ENCODE measurements around the gene MYT1.

Gene MYT1

GRCh38 chr20:64196309-64196708, 32.1 kb downstream of the MYT1 start:
- DNase-seq = no peak

- peak; percentile 69 for DNase-seq
These were observed 32.6 kb downstream of the MYT1 start for GRCh38 chr20:64196847-64197306.

GRCh38 chr20:64198347-64198746, 34.1 kb downstream of the MYT1 start:
- no peak for DNase-seq

GRCh38 chr20:64199395-64199794, 35.1 kb downstream of the MYT1 start:
- DNase-seq = no peak

- no peak for DNase-seq
These were observed 36.5 kb downstream of the MYT1 start for GRCh38 chr20:64200740-64201139.

- DNase-seq = no peak
These were observed 37.4 kb downstream of the MYT1 start for GRCh38 chr20:64201653-64202052.

- peak; percentile 66 for DNase-seq
These were observed 39.0 kb downstream of the MYT1 start for GRCh38 chr20:64203037-64203777.

- DNase-seq = no peak
These were observed 41.4 kb downstream of the MYT1 start for GRCh38 chr20:64205611-64206026.

- no peak for DNase-seq
These were observed 42.4 kb downstream of the MYT1 start for GRCh38 chr20:64206614-64207013.

GRCh38 chr20:64207641-64208590, 43.7 kb downstream of the MYT1 start:
- DNase-seq = no peak

GRCh38 chr20:64209148-64209547, 44.9 kb downstream of the MYT1 start:
- no peak for DNase-seq

- no peak for DNase-seq
These were observed 46.6 kb downstream of the MYT1 start for GRCh38 chr20:64210656-64211369.

GRCh38 chr20:64211874-64212658, 47.8 kb downstream of the MYT1 start:
- no peak for DNase-seq

GRCh38 chr20:64212755-64213154, 48.5 kb downstream of the MYT1 start:
- DNase-seq = no peak

- no peak for DNase-seq
These were observed 49.9 kb downstream of the MYT1 start for GRCh38 chr20:64214113-64214512.

- no peak for DNase-seq
These were observed 50.7 kb downstream of the MYT1 start for GRCh38 chr20:64214952-64215351.

GRCh38 chr20:64216036-64216435, 51.8 kb downstream of the MYT1 start:
- no peak for DNase-seq

- DNase-seq = no peak
These were observed 52.7 kb downstream of the MYT1 start for GRCh38 chr20:64216910-64217309.

- no peak for DNase-seq
These were observed 53.4 kb downstream of the MYT1 start for GRCh38 chr20:64217539-64218221.

GRCh38 chr20:64219202-64219601, 55.0 kb downstream of the MYT1 start:
- no peak for DNase-seq

- DNase-seq = no peak
These were observed 55.5 kb downstream of the MYT1 start for GRCh38 chr20:64219730-64220129.

GRCh38 chr20:64220420-64220819, 56.2 kb downstream of the MYT1 start:
- no peak for DNase-seq

All from NCI-H1436 (cell line).